Neural cell (in vitro differentiated cells): Measurements from ENCODE around the gene UBE2F. TPM values are rescaled to one million over a fixed set of nuclear protein-coding genes. Genes with fewer than 3 reads are reported as not detected.

Experiments
- H2AFZ ChIP-seq: fragments of 200-600, 300-800 bp; sonication (generic), shearing (Covaris generic); 2 replicates; pipeline ENCODE4 v1.6.0; 2014; ENCODE audit warnings: low read depth, mild to moderate bottlenecking, antibody characterized with exemption, low read length, moderate library complexity
- H3F3A ChIP-seq: fragments of 200-600 bp; shearing (Covaris generic); 2 replicates; pipeline ENCODE4 v1.6.1; 2016; ENCODE audit warnings: mild to moderate bottlenecking, moderate library complexity, mixed read lengths, antibody characterized with exemption, low read length; ENCODE audit not compliant: insufficient read depth, poor library complexity, severe bottlenecking
- H3K27ac ChIP-seq: fragments of 200-600, 300-800 bp; sonication (generic), shearing (Covaris generic); 2 replicates; pipeline ENCODE4 v1.5.1; 2014; ENCODE audit warnings: mild to moderate bottlenecking, low read length, moderate library complexity
- H3K27me3 ChIP-seq: fragments of 300-800, 200-600 bp; sonication (generic), shearing (Covaris generic); 2 replicates; pipeline ENCODE4 v1.6.0; 2014; ENCODE audit warnings: mild to moderate bottlenecking, low read depth, low read length, moderate library complexity; ENCODE audit not compliant: insufficient read depth
- H3K36me3 ChIP-seq: fragments of 300-800, 200-600 bp; sonication (generic), shearing (Covaris generic); 2 replicates; pipeline ENCODE4 v1.5.1; 2014; ENCODE audit warnings: mild to moderate bottlenecking, antibody characterized with exemption, low read length, moderate library complexity; ENCODE audit not compliant: insufficient read depth
- H3K4me2 ChIP-seq: fragments of 300-800, 200-600 bp; sonication (generic), shearing (Covaris generic); 2 replicates; pipeline ENCODE4 v1.6.0; 2014; ENCODE audit warnings: mild to moderate bottlenecking, low read length
- H3K4me3 ChIP-seq: fragments of 300-800, 200-600 bp; sonication (generic), shearing (Covaris generic); 2 replicates; pipeline ENCODE4 v1.5.1; 2014; ENCODE audit warnings: mild to moderate bottlenecking, low read length, moderate library complexity
- H3K79me2 ChIP-seq: fragments of 200-600 bp; shearing (Covaris generic); replicated peaks from 2 replicates; pipeline ENCODE4 v1.6.0; 2014; ENCODE audit warnings: mild to moderate bottlenecking, low read length, moderate library complexity; ENCODE audit not compliant: insufficient read depth
- H3K9ac ChIP-seq: fragments of 300-800, 200-600 bp; sonication (generic), shearing (Covaris generic); 2 replicates; pipeline ENCODE4 v1.6.1; 2016; ENCODE audit warnings: mild to moderate bottlenecking, low read length, mixed read lengths
- H3K9me2 ChIP-seq: fragments of 200-600 bp; shearing (Covaris generic); 2 replicates; pipeline ENCODE4 v1.6.1; 2016; ENCODE audit warnings: mild to moderate bottlenecking, low read length, mixed read lengths; ENCODE audit not compliant: insufficient read depth
- H3K9me3 ChIP-seq: fragments of 200-600, 300-800 bp; sonication (generic), shearing (Covaris generic); 2 replicates; pipeline ENCODE4 v1.6.1; 2016; ENCODE audit warnings: mild to moderate bottlenecking, mixed run types, low read length, moderate library complexity, mixed read lengths
- H4K20me1 ChIP-seq: fragments of 200-600 bp; shearing (Covaris generic); 2 replicates; pipeline ENCODE4 v1.6.1; 2016; ENCODE audit warnings: mild to moderate bottlenecking, mixed run types; ENCODE audit not compliant: insufficient read depth
- CTCF ChIP-seq: fragments of 450-650 bp; IDR thresholded peaks from 2 replicates; pipeline ENCODE4 v1.5.1; 2014; ENCODE audit warnings: antibody characterized with exemption, mild to moderate bottlenecking, moderate library complexity; ENCODE audit not compliant: poor library complexity, severe bottlenecking
- EP300 ChIP-seq: fragments of 450-650 bp; conservative IDR thresholded peaks from 2 replicates; pipeline ENCODE4 v1.6.1; 2014; ENCODE audit warnings: antibody characterized with exemption, mild to moderate bottlenecking, moderate library complexity; ENCODE audit not compliant: poor library complexity, severe bottlenecking
- EZH2 ChIP-seq: fragments of 200-600, 300-800 bp; shearing (Covaris generic), sonication (generic); IDR thresholded peaks from 2 replicates; pipeline ENCODE4 v1.6.1; 2014; ENCODE audit warnings: antibody characterized with exemption, low read length, borderline replicate concordance, mild to moderate bottlenecking; ENCODE audit not compliant: insufficient read depth, poor library complexity, severe bottlenecking
- MXI1 ChIP-seq: fragments of 450-650 bp; conservative IDR thresholded peaks from 2 replicates; pipeline ENCODE4 v1.6.1; 2014; ENCODE audit warnings: antibody characterized with exemption, mild to moderate bottlenecking; ENCODE audit not compliant: poor library complexity, severe bottlenecking
- POLR2AphosphoS5 ChIP-seq: IDR thresholded peaks from 2 replicates; pipeline ENCODE4 v1.6.1; 2012
- RAD21 ChIP-seq: fragments of 450-650 bp; conservative IDR thresholded peaks from 2 replicates; pipeline ENCODE4 v1.6.1; 2014; ENCODE audit warnings: antibody characterized with exemption, mild to moderate bottlenecking, moderate library complexity
- REST ChIP-seq: IDR thresholded peaks from 2 replicates; pipeline ENCODE4 v1.6.1; 2012; ENCODE audit warnings: borderline replicate concordance
- SMC3 ChIP-seq: fragments of 450-650 bp; conservative IDR thresholded peaks from 2 replicates; pipeline ENCODE4 v1.6.1; 2014; ENCODE audit warnings: antibody characterized with exemption, mild to moderate bottlenecking, moderate library complexity; ENCODE audit not compliant: poor library complexity
- TAF1 ChIP-seq: IDR thresholded peaks from 2 replicates; pipeline ENCODE4 v1.6.1; 2012; ENCODE audit warnings: low read depth
- polyA plus RNA-seq: library from polyadenylated mRNA; depleted of rRNA; stranded (reverse); fragments of >200 nt; gene quantifications from 2 replicates; pipeline ENCODE4 v1.2.3, GENCODE V29; 2014

The UBE2F gene
- polyA plus RNA-seq, 1 donor from 2014 or later: 65.7 TPM

- Histone ChIP-seq H2AFZ (no peak overlapping the region), H3K4me3 (no peak overlapping the region), H3K79me2 (no peaks in the 10 kb centered on the region), H3K9ac (no peak overlapping the region), H3K36me3 (no peaks in the 10 kb centered on the region), H3K9me2 (no peaks in the 10 kb centered on the region), H3K9me3 (no peaks in the 10 kb centered on the region), H4K20me1 (no peaks in the 10 kb centered on the region), H3K27ac (no peak overlapping the region), H3K4me2 (no peak overlapping the region), H3F3A (no peaks in the 10 kb centered on the region), H3K27me3 (no peaks in the 10 kb centered on the region)
- no peak for TF ChIP-seq REST
- TF ChIP-seq MXI1: no peak
- no peak for TF ChIP-seq EZH2
- no peak for TF ChIP-seq TAF1
- TF ChIP-seq SMC3: no peak
- no peak for TF ChIP-seq CTCF
- TF ChIP-seq EP300: no peak
- no peak for TF ChIP-seq POLR2AphosphoS5
- no peak for TF ChIP-seq RAD21
Observed at GRCh38 chr2:237942513-237942899, 24.3 kb upstream of the UBE2F start.

- Histone ChIP-seq H4K20me1 (no peaks in the 10 kb centered on the region), H3K9ac (no peak overlapping the region), H3F3A (no peaks in the 10 kb centered on the region), H3K27ac (no peak overlapping the region), H2AFZ (no peak overlapping the region), H3K9me3 (no peaks in the 10 kb centered on the region), H3K36me3 (no peaks in the 10 kb centered on the region), H3K27me3 (no peaks in the 10 kb centered on the region), H3K9me2 (no peaks in the 10 kb centered on the region), H3K79me2 (no peaks in the 10 kb centered on the region), H3K4me2 (no peak overlapping the region), H3K4me3 (no peak overlapping the region)
- TF ChIP-seq SMC3: no peak
- no peak for TF ChIP-seq RAD21
Observed at GRCh38 chr2:237943395-237944094, 23.3 kb upstream of the UBE2F start.

- no peak for TF ChIP-seq EZH2
- no peak for TF ChIP-seq MXI1
- TF ChIP-seq EP300: no peak
- TF ChIP-seq RAD21: no peak
- Histone ChIP-seq H3K9ac (no peak overlapping the region), H4K20me1 (no peaks in the 10 kb centered on the region), H3K27me3 (no peaks in the 10 kb centered on the region), H3K9me3 (no peaks in the 10 kb centered on the region), H3F3A (no peaks in the 10 kb centered on the region), H3K9me2 (no peaks in the 10 kb centered on the region), H3K27ac (no peak overlapping the region), H3K4me3 (no peak overlapping the region), H3K4me2 (no peak overlapping the region), H3K36me3 (no peaks in the 10 kb centered on the region), H2AFZ (no peak overlapping the region), H3K79me2 (no peaks in the 10 kb centered on the region)
Observed at GRCh38 chr2:237944302-237944701, 22.5 kb upstream of the UBE2F start.
